ENCODE results near the gene TMEM132A. TPM values are rescaled to one million over a fixed set of nuclear protein-coding genes. Genes with fewer than 3 reads are reported as not detected.

Gene TMEM132A
- total RNA-seq, 1 donor from 2014 or later = 18.5 TPM

- no peak for DNase-seq (ENCODE audit: low spot score)
These were observed 12.3 kb downstream of the TMEM132A start for GRCh38 chr11:60936467-60937143.

GRCh38 chr11:60937144-60937527, 12.9 kb downstream of the TMEM132A start:
- no peak for DNase-seq (ENCODE audit: low spot score)

GRCh38 chr11:60937811-60938210, 13.6 kb downstream of the TMEM132A start:
- no peak for DNase-seq (ENCODE audit: low spot score)

- DNase-seq (ENCODE audit: low spot score) = no peak
These were observed 14.2 kb downstream of the TMEM132A start for GRCh38 chr11:60938500-60938899.

GRCh38 chr11:60939301-60939700, 15.0 kb downstream of the TMEM132A start:
- no peak for DNase-seq (ENCODE audit: low spot score)

GRCh38 chr11:60939855-60940254, 15.6 kb downstream of the TMEM132A start:
- DNase-seq (ENCODE audit: low spot score) = no peak

GRCh38 chr11:60941371-60942119, 17.3 kb downstream of the TMEM132A start:
- no peak for DNase-seq (ENCODE audit: low spot score)

- DNase-seq (ENCODE audit: low spot score) = no peak
These were observed 18.0 kb downstream of the TMEM132A start for GRCh38 chr11:60942219-60942618.

GRCh38 chr11:60942970-60943565, 18.8 kb downstream of the TMEM132A start:
- DNase-seq (ENCODE audit: low spot score) = peak; percentile 68

GRCh38 chr11:60944490-60945294, 20.4 kb downstream of the TMEM132A start:
- no peak for DNase-seq (ENCODE audit: low spot score)

- no peak for DNase-seq (ENCODE audit: low spot score)
These were observed 21.0 kb downstream of the TMEM132A start for GRCh38 chr11:60945295-60945667.

GRCh38 chr11:60946601-60947264, 22.5 kb downstream of the TMEM132A start:
- DNase-seq (ENCODE audit: low spot score) = no peak

GRCh38 chr11:60947700-60948099, 23.4 kb downstream of the TMEM132A start:
- no peak for DNase-seq (ENCODE audit: low spot score)

GRCh38 chr11:60948250-60948649, 24.0 kb downstream of the TMEM132A start:
- DNase-seq (ENCODE audit: low spot score) = no peak

- no peak for DNase-seq (ENCODE audit: low spot score)
These were observed 25.8 kb downstream of the TMEM132A start for GRCh38 chr11:60950024-60950423.

- DNase-seq (ENCODE audit: low spot score) = no peak
These were observed 26.8 kb downstream of the TMEM132A start for GRCh38 chr11:60950933-60951605.

- no peak for DNase-seq (ENCODE audit: low spot score)
These were observed 27.3 kb downstream of the TMEM132A start for GRCh38 chr11:60951606-60951903.

GRCh38 chr11:60951904-60952741, 27.9 kb downstream of the TMEM132A start, which contains the start of gene SLC15A3:
TSS of gene SLC15A3 (minus strand) at chr11:60952176. CDS start at chr11:60951551, 625 bp downstream.
- DNase-seq (ENCODE audit: low spot score) = peak; percentile 65

- DNase-seq (ENCODE audit: low spot score) = no peak
These were observed 28.5 kb downstream of the TMEM132A start for GRCh38 chr11:60952742-60953170.

GRCh38 chr11:60953781-60954180, 29.5 kb downstream of the TMEM132A start:
- DNase-seq (ENCODE audit: low spot score) = no peak

Measured in mucosa of gallbladder (tissue), 1 donor.